GM19372 (cell line): ENCODE data around the gene SERINC3.

Experiments
- ATAC-seq: cut with Tn5 transposase; IDR thresholded peaks from one replicate; pipeline ENCODE4 v1.9.1; 2021; ENCODE audit warnings: mild to moderate bottlenecking, low read depth, moderate library complexity; ENCODE audit not compliant: unreplicated experiment

SERINC3 gene

DNA sequence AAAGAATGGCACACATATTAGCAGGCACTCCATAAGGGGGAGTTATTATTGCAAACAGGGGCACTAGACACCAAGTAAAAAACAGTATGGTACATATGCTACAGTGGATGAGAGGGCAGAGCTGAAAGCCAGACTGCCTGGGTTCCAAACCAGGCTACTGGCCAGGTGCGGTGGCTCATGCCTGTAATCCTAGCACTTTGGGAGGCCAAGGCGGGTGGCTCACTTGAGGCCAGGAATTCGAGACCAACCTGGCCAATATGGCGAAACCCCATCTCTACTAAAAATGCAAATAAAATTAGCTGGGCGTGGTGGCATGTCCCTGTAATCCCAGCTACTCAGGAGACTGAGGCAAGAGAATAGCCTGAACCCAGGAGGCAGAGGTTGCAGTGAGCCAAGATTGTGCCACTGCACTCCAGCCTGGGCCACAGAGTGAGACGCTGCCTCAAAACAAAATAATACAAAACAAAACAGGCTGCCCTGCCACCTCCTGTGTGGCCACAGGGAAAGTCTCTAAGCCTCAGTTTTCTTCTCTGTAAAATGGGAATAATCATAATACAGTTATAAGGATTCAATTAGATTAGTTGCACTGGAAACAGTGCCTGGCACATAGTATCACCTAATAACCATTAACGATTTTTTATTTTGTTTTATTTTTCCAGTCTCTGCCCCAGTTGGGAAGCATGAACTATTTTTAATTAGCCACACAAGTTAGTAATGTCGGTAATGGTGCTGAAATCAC is 53.7 kb downstream of the SERINC3 start:
- ATAC-seq: no peak

- ATAC-seq: no peak
Measured at GRCh38 chr20:44467289-44467883, 54.5 kb downstream of the SERINC3 start.

DNA sequence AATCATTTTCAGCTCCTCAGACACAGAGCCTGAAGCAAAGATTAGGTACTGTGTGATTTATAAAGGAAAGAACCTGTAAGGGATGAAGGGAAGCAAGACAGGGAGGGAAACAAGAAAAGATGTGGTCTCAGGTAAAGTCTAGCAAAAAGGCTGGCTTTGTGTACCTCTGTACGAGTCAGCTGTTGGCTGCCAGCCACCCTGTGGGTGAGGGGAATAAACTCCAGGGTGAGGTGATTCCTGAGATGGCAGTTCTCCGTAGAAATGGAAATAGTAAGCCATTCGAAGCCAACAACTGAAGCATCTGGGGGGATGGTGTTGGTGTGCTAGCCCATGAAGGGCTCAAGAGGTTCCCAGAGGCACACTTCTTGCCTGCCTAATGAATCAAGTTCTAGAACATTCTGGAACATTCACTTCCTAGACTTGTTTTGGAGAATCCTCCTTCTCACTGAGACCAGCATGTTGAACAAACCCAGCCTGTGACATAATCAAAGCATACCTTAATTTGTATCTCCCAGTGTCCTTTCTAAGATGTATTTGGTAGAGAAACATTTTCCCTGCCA is 56.8 kb downstream of the SERINC3 start:
- no peak for ATAC-seq

DNA sequence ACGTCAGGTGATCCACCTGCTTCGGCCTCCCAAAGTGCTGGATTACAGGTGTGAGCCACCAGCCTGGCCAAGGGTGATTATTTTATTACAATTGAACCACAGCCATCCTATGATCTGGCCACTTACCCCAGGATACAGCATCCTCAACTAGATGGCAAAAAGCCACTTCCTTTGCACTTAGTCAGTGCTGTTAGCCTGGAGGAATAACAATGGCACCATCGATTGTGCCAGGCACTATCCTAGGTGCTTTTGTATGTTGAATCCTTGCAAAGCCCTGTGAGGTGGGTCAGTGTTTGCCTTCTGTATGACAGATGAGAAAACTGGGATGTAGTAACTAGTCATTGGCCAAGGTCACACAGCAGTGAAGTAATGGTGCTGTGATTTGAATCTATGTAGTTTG is 57.4 kb downstream of the SERINC3 start:
- ATAC-seq: no peak

DNA sequence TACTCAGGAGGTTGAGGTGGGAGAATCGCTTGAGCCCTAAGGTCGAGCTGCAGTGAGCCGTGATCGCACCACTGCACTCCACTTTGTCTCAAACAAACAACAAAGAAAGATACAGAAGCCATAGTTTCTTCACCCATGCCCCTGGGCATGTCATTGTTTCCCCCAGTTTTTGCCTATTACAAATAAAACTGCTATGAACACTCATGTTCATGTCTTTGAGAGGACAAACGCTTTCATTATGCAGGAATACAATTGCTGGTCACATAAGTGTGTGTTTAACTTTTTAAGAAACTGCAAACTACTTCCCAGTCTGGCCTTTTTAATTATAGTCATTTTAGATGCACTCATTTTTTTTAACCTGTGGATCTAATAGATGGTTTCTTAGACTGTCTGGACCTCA is 58.4 kb downstream of the SERINC3 start:
- no peak for ATAC-seq

GRCh38 chr20:44461803-44462174 is 60.1 kb downstream of the SERINC3 start:
- no peak for ATAC-seq

DNA sequence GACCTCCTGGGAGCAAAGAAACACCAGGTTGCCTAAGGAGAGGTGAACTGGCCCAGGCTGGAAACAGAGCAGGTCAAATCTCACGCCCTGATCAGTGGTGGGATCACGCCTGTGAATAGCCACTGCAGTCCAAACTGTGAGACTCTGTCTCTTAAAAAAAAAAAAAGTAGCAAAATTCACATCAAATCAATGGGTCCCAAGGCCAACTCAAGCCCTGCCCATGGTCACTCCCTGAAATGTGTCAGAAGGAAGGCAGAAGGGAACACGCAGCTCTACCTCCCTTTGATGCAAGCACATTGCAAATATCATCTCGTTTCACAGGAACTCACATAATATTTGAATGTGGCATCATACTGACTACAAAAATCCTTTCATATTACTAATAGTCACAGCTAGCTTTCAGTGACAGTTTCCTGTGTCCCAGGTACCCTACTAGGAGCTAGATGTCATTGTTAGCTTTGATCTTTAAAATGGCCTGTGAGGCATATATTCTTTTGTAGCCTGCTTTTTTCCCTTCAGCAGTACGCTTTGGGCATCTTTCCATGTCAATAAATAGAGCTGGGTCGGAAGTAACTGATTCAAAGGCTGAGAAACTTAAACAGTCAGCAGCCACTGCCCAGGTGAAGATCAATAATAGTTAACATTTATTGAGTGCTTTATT is 60.6 kb downstream of the SERINC3 start:
- ATAC-seq: no peak

- ATAC-seq: no peak
Measured at GRCh38 chr20:44460795-44461141, 61.1 kb downstream of the SERINC3 start.

GRCh38 chr20:44459271-44459670 is 62.6 kb downstream of the SERINC3 start:
- no peak for ATAC-seq

DNA sequence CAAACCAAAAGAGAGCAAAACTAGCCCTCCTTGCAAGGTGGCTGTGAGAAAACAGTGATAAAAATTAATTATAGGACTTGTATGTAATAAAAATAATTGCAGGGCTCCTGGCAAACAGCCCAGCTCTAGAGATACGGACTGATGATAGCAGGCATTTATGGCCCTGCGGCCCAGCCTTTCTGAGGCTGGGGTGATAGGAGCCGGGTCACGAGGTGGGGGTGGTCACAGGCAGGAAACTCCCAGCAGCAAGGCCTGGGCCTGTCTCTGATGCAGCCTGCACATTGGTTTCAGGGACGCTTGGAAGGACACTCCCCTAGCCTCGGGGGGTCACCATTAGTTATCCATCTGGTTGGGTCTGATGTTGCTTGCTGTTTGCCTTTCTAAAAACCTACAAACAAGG is 64.9 kb downstream of the SERINC3 start:
- no peak for ATAC-seq

DNA sequence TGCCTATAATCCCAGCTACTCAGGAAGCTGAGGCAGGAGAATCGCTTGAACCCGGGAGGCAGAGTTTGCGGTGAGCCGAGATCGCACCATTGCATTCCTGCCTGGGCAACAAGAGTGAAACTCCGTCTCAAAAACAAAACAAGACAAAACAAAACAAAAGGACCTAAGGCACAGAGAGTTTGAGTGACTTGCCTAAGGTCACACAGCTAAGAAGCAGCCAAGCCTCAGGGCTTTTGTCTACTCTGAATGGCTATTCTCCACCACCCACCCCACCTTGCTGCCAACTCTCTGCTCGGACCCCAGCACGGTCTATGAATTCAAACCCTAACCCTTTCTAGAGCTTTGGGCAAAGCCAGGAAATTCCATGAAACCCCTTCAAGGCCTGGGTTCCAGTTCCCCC is 65.3 kb downstream of the SERINC3 start:
- ATAC-seq: no peak

DNA sequence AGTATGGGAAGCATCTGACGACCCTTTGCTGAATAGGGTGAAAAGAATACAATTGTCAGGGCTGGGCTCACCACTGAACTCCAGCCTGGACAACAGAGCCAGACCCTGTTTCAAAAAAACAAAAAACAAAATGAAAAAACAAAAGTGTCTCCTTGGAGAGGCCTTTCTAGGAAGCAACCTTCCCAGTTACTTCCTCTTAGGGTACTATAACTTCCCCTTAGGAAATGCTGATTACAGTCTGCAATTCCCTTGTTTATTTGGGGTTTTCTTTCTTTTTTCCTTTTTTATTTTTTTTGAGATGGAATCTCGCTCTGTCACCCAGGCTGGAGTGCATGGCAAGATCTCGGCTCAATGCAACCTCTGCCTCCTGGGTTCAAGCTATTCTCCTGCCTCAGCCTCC is 66.7 kb downstream of the SERINC3 start:
- no peak for ATAC-seq

DNA sequence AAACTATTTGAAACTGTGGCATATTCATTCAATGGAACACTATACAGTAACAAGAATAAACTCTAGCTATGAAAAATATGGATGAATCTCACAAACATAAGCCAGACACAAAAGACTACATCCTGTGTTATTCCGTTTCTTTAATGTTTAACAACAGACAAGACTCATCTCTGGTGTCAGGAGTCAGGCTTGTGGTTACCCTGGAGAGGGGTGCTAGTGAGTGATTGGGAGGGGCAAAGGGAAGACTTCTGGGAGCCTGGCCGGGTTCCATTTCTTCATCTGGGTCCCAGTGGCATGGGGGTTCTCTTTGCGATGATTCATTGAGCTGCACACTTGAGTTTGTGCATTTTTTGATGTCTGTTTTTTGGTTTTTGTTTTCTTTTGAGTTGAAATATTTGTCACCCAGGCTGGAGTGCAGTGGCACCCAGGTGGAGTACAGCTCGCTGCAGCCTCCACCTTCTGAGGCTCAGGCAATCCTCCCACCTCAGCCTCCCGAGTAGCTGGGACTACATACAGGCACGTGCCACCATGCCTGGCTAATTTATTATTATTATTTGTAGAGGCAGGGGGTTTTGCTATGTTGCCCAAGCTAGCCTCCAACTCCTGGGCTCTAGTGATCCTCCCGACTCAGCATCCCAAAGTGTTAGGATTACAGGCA is 67.4 kb downstream of the SERINC3 start:
- no peak for ATAC-seq

DNA sequence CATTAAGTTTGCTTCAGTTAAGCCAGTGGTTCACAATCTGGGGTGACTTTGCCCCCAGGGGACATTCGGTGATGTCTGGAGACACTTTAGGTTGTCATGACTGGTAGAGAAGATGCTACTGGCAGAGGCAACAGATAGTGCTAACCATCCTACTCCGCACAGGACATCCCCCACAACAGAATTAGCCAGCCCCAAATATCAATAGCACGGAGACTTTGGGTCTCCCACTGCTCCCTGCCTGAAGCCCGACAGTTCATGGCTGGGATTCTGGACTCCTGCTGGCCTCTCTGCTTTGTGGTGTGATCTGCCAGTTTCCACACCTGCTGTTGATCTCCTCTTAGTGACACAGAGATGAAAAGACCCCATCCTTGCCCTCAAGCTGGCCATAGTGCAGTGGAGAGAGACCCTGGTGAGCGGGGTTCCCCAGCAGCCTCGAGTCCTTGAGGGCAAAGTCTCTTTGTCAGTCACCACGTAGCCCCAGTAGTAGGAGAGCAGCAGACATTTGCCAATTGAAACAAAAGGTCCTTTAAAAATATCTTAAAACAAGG is 70.9 kb downstream of the SERINC3 start:
- ATAC-seq: no peak

DNA sequence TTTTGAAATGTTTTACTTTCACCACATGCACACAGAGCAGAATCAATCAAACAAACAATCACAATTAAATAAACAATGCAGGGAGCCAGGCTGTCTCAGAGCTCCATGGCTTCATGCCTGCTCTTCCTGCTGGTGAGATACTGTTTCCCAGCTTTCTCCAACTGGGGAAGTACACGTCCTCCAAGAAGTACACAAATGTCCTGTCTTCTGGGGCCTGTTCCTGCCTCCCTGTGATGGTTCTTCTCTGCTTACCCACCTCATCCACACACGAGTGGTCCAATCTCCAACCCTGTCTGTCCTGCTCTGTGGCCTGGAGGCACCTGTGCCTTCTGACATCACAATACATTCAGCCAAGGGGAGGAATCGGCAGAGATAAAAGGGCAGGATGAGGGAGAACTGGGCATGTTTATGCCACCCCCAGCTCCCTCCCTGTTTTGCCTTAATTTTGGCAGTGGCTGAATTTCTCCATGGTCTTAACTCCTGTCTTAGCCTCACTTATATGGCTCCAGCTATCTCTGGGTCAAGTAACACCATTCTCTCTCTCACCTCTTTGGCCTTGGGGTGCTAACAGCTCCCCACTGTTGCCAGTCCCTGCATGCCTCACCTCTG is 71.5 kb downstream of the SERINC3 start:
- ATAC-seq: no peak

- ATAC-seq: no peak
Measured at GRCh38 chr20:44449864-44450263, 72.0 kb downstream of the SERINC3 start.

GRCh38 chr20:44448753-44449546 is 72.9 kb downstream of the SERINC3 start:
- peak; percentile 67 for ATAC-seq

- ATAC-seq: no peak
Measured at GRCh38 chr20:44447827-44448419, 73.9 kb downstream of the SERINC3 start.
